Dendritic cell treated with granulocyte-macrophage colony-stimulating factor and Interleukin-4, amounts not matched to agents 40 ng/mL and 50 ng/mL, for 4 days (primary cell): ENCODE data around the gene PARD6A.
A peak's percentile ranks its signal among the peaks of the same experiment; 100 is the strongest.

Experiments used
- H3K27ac Mint-ChIP-seq: one replicate; pipeline ENCODE4 v1.8.0; 2022; ENCODE audit warnings: mild to moderate bottlenecking, mixed read lengths
- H3K27me3 Mint-ChIP-seq: one replicate; pipeline ENCODE4 v1.8.0; 2022; ENCODE audit warnings: mild to moderate bottlenecking, mixed read lengths
- H3K36me3 Mint-ChIP-seq: one replicate; pipeline ENCODE4 v1.8.0; 2022; ENCODE audit warnings: low read depth, mixed read lengths
- H3K4me1 Mint-ChIP-seq: one replicate; pipeline ENCODE4 v1.8.0; 2022; ENCODE audit warnings: low read depth, mixed read lengths
- H3K4me3 Mint-ChIP-seq: one replicate; pipeline ENCODE4 v1.8.0; 2022; ENCODE audit warnings: mild to moderate bottlenecking, moderate library complexity, mixed read lengths
- H3K9me3 Mint-ChIP-seq: one replicate; pipeline ENCODE4 v1.8.0; 2022; ENCODE audit warnings: mixed read lengths
- intact Hi-C: fragments of 100-400 bp; cut with micrococcal nuclease; formaldehyde crosslinking; loops from one replicate; pipeline ENCODE4 v1.15.0; 2022

Gene PARD6A, protein sequence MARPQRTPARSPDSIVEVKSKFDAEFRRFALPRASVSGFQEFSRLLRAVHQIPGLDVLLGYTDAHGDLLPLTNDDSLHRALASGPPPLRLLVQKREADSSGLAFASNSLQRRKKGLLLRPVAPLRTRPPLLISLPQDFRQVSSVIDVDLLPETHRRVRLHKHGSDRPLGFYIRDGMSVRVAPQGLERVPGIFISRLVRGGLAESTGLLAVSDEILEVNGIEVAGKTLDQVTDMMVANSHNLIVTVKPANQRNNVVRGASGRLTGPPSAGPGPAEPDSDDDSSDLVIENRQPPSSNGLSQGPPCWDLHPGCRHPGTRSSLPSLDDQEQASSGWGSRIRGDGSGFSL

DNA sequence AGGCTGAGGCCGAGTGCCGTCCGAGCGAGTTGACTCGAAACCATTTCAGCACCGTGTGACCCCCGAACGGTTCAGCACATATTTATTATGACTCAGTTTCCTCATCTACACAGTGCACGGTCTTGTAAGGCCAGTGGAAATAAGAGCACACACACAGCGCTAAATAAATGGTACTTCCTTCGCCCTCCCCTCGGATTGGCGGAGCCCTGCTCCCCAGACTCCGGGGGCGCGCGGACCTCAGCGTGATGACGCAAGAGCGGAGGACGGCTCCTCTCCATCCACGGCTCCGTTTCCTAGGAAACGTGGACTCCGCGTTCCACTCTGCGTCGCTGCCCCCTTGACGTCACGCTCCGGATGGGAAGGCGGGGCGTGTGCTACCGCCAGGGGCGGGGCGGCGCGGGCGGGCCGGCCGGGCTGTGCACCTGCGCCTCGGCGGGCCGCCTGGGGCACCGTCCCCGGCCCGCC is at the start of gene PARD6A:
Gene PARD6A, plus strand, starts transcription at position 397 of the 465 bp plus-strand sequence. CDS start 79 bp downstream, outside the sequence.
- intact Hi-C loops: loop anchor here (1.0 kb wide), 1 partner anchor 98 kb away; the partner anchor contains the start of gene CTCF
- Mint-ChIP-seq H3K27ac (peak within 1 kb of the TSS; percentile 89), H3K4me3 (peak within 1 kb of the TSS; percentile 93), H3K9me3 (no peaks in the 10 kb centered on the region), H3K36me3 (peaks cover 66% of the 10 kb centered on the region), H3K4me1 (peaks cover 37% of the 10 kb centered on the region), H3K27me3 (peaks cover 11% of the 10 kb centered on the region)

GRCh38 chr16:67613808-67614207 is 47.0 kb upstream of the PARD6A start:
- no peaks in the 10 kb centered on the region for H3K27me3 Mint-ChIP-seq
- H3K4me1 Mint-ChIP-seq: no peaks in the 10 kb centered on the region
- no peaks in the 10 kb centered on the region for H3K9me3 Mint-ChIP-seq
- intact Hi-C loops: no loop called here
- no peak overlapping the region for H3K27ac Mint-ChIP-seq
- H3K36me3 Mint-ChIP-seq: peaks cover 88% of the 10 kb centered on the region
- H3K4me3 Mint-ChIP-seq: no peak overlapping the region

DNA sequence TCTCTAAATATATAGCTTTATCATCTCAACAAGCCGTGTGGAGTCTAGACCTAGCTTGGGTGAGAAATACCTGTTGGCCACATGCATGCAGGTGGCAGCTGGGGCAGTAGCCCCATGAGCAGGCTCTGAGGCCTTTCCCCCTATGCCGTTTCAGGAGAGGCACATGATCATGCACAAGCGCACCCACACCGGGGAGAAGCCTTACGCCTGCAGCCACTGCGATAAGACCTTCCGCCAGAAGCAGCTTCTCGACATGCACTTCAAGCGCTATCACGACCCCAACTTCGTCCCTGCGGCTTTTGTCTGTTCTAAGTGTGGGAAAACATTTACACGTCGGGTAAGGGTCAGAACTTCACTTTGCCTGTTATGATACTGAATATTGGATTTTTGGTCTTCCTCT is 32.5 kb upstream of the PARD6A start:
- intact Hi-C loops: no loop called here
- Mint-ChIP-seq H3K36me3 (peaks cover 99% of the 10 kb centered on the region), H3K27ac (no peak overlapping the region), H3K27me3 (no peaks in the 10 kb centered on the region), H3K4me1 (no peaks in the 10 kb centered on the region), H3K4me3 (no peak overlapping the region), H3K9me3 (no peaks in the 10 kb centered on the region)

- intact Hi-C loops: no loop called here
- H3K27ac Mint-ChIP-seq: no peak overlapping the region
- no peaks in the 10 kb centered on the region for H3K9me3 Mint-ChIP-seq
- H3K4me3 Mint-ChIP-seq: no peak overlapping the region
- H3K36me3 Mint-ChIP-seq: peaks cover 99% of the 10 kb centered on the region
- H3K27me3 Mint-ChIP-seq: no peaks in the 10 kb centered on the region
- H3K4me1 Mint-ChIP-seq: no peaks in the 10 kb centered on the region
These were observed 28.2 kb upstream of the PARD6A start for GRCh38 chr16:67632415-67633172.

DNA sequence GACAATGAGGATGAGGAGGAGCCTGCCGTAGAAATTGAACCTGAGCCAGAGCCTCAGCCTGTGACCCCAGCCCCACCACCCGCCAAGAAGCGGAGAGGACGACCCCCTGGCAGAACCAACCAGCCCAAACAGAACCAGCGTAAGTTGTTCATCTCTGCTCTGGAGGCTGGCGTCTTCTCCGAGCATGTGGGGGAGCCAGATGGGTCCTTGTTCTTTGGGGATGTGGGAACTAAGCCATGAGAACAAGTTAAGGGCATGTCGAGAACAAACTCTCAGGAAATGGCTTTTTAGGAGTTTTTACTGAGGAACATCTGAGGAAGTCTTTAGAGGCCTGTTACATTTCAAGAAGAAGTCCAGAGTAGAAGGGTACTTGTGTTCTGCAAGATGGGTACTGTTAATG is 24.0 kb upstream of the PARD6A start:
- no peaks in the 10 kb centered on the region for H3K4me1 Mint-ChIP-seq
- no peaks in the 10 kb centered on the region for H3K27me3 Mint-ChIP-seq
- H3K9me3 Mint-ChIP-seq: no peaks in the 10 kb centered on the region
- no peak overlapping the region for H3K27ac Mint-ChIP-seq
- intact Hi-C loops: no loop called here
- no peak overlapping the region for H3K4me3 Mint-ChIP-seq
- peaks cover 87% of the 10 kb centered on the region for H3K36me3 Mint-ChIP-seq

DNA sequence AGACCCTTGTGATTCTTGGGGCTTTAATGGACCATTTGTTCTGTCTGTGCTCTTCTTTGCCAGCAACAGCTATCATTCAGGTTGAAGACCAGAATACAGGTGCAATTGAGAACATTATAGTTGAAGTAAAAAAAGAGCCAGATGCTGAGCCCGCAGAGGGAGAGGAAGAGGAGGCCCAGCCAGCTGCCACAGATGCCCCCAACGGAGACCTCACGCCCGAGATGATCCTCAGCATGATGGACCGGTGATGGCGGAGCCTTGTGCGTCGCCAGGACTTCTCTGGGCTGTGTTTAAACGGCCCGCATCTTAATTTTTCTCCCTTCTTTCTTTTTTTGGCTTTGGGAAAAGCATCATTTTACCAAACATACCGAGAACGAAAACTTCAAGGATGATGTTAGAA is 23.1 kb upstream of the PARD6A start:
- Mint-ChIP-seq H3K36me3 (peaks cover 78% of the 10 kb centered on the region), H3K4me1 (no peaks in the 10 kb centered on the region), H3K4me3 (no peak overlapping the region), H3K27me3 (no peaks in the 10 kb centered on the region), H3K27ac (no peak overlapping the region), H3K9me3 (no peaks in the 10 kb centered on the region)
- intact Hi-C loops: no loop called here

GRCh38 chr16:67641779-67642708 is 18.7 kb upstream of the PARD6A start:
- Mint-ChIP-seq H3K4me1 (no peaks in the 10 kb centered on the region), H3K27me3 (peaks cover 26% of the 10 kb centered on the region), H3K9me3 (no peaks in the 10 kb centered on the region), H3K36me3 (peaks cover 34% of the 10 kb centered on the region), H3K4me3 (no peak overlapping the region), H3K27ac (no peak overlapping the region)
- intact Hi-C loops: no loop called here

- peak overlapping the region; percentile 53 for H3K27ac Mint-ChIP-seq
- H3K4me3 Mint-ChIP-seq: no peak overlapping the region
- H3K27me3 Mint-ChIP-seq: peaks cover 26% of the 10 kb centered on the region
- H3K36me3 Mint-ChIP-seq: peaks cover 14% of the 10 kb centered on the region
- H3K4me1 Mint-ChIP-seq: no peaks in the 10 kb centered on the region
- intact Hi-C loops: no loop called here
- no peaks in the 10 kb centered on the region for H3K9me3 Mint-ChIP-seq
These were observed 16.7 kb upstream of the PARD6A start for GRCh38 chr16:67644038-67644437.

- peak overlapping the region; percentile 60 for H3K4me3 Mint-ChIP-seq
- no peaks in the 10 kb centered on the region for H3K9me3 Mint-ChIP-seq
- no peaks in the 10 kb centered on the region for H3K36me3 Mint-ChIP-seq
- H3K27ac Mint-ChIP-seq: no peak overlapping the region
- no peaks in the 10 kb centered on the region for H3K4me1 Mint-ChIP-seq
- intact Hi-C loops: no loop called here
- peaks cover 28% of the 10 kb centered on the region for H3K27me3 Mint-ChIP-seq
These were observed 15.2 kb upstream of the PARD6A start for GRCh38 chr16:67645397-67646121.

DNA sequence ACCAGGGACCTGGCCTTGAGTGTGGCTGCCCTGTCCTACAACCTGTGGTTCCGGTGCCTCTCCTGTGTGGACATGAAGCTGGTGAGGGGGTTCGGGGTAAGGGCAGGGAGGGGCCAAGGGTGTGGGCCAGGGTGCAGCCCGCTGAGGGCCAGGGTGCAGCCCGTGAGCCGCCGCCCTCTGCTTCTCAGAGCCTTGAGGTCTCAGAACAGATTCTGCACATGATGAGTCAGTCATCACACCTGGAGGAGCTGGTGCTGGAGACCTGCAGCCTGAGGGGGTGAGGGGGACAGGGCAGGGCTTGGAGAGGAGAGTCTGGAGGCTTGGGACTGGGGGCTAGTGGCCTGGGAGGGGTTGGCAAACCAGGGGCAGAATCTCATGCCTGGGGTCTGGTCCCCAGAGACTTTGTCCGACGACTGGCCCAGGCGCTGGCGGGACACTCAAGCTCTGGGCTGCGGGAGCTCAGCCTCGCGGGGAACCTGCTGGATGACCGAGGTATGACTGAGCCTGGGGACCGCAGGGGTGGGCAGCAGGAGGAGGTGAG is 13.6 kb upstream of the PARD6A start:
- H3K4me3 Mint-ChIP-seq: no peak overlapping the region
- H3K27ac Mint-ChIP-seq: peak overlapping the region; percentile 43
- intact Hi-C loops: no loop called here
- H3K4me1 Mint-ChIP-seq: no peaks in the 10 kb centered on the region
- H3K9me3 Mint-ChIP-seq: no peaks in the 10 kb centered on the region
- no peaks in the 10 kb centered on the region for H3K36me3 Mint-ChIP-seq
- H3K27me3 Mint-ChIP-seq: peaks cover 36% of the 10 kb centered on the region

DNA sequence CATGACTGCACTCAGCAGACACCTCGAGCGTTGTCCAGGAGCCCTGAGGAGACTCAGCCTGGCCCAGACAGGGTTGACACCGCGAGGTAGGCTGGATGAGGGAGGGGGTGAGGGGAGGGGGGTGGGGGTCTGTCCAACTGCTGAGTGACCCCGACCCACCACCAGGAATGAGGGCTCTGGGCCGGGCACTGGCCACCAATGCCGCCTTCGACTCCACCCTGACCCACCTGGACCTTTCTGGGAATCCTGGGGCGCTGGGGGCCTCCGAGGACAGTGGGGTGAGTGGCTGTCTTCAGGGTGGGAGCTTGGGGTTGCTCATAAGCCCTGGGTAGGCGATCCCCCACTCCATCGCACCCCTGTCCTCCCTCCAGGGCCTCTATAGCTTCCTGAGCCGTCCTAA is 13.1 kb upstream of the PARD6A start:
- peaks cover 35% of the 10 kb centered on the region for H3K27me3 Mint-ChIP-seq
- H3K4me3 Mint-ChIP-seq: no peak overlapping the region
- H3K4me1 Mint-ChIP-seq: no peaks in the 10 kb centered on the region
- no peaks in the 10 kb centered on the region for H3K36me3 Mint-ChIP-seq
- intact Hi-C loops: no loop called here
- no peak overlapping the region for H3K27ac Mint-ChIP-seq
- no peaks in the 10 kb centered on the region for H3K9me3 Mint-ChIP-seq

DNA sequence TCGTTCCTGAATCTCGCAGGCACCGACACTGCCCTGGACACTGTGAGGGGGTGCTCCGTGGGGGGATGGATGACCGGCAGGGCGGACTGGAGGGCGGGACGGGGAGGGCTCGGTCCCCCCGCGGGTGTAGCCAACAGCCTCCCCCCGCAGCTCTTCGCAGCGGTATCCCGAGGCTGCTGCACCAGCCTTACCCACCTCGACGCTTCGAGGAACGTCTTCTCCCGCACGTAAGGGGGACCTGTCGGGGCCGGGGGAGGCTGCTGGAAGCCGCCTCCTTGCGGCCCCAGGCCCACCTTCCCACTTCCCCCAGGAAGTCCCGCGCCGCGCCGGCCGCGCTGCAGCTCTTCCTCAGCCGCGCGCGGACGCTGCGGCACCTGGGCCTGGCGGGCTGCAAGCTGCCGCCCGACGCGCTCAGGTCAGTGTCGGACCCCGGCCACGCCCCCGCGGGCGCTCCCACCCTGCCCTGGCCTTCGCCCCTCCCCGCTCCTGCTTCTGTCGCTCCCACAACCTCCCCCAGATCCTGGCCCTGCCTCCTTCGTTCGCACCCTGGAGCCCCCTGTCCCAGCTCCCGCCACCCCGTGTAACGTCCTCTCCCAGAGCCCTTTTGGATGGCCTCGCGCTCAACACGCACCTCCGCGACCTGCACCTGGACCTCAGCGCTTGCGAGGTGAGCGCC is 12.5 kb upstream of the PARD6A start:
- intact Hi-C loops: no loop called here
- no peak overlapping the region for H3K4me3 Mint-ChIP-seq
- no peak overlapping the region for H3K27ac Mint-ChIP-seq
- H3K36me3 Mint-ChIP-seq: no peaks in the 10 kb centered on the region
- H3K27me3 Mint-ChIP-seq: peaks cover 35% of the 10 kb centered on the region
- no peaks in the 10 kb centered on the region for H3K4me1 Mint-ChIP-seq
- H3K9me3 Mint-ChIP-seq: no peaks in the 10 kb centered on the region
